GM19043 (cell line): ENCODE measurements around the gene MSLN.

Source experiments
- ATAC-seq: cut with Tn5 transposase; IDR thresholded peaks from one replicate; pipeline ENCODE4 v1.9.1; 2021; ENCODE audit warnings: low read depth; ENCODE audit not compliant: unreplicated experiment

MSLN gene

DNA sequence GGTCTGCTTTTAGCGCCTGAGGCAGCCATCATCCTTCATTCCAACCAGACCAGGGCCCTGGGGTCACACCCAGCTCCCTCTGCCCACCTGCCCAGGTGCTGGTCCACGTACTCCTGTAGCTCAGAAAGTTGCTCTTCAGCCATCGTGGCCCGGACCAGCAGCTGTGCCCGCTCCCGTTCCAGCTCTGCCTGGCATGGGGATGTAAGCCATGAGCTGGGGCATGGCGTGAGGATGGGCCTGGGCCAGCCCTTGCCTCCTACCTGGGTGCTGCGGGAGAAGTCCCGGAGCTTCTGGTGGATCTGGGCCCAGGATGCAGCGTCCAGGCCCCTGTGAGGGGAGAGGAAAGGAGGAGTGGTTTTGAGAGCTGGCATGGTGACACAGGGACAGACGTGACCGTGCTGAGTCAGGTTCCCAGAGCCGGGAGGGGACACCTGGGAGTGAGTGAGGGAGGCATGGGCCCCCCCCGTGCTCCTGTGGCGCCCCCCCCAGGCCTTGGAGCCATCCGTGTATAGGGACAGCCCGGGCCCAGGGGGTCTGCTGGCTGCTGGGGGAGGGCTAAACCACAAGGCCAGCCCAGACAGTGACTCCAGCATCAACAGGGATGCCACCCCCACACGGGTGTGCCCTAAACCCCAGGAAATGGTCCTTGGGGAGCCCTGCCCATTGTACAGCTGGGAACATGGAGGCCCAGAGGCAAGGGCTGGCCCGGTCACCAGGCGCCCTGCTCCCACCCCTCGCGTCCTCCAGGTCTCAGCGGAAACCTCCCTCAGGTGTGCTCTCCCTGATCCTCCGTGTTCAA is 37.5 kb upstream of the MSLN start:
- no peak for ATAC-seq

DNA sequence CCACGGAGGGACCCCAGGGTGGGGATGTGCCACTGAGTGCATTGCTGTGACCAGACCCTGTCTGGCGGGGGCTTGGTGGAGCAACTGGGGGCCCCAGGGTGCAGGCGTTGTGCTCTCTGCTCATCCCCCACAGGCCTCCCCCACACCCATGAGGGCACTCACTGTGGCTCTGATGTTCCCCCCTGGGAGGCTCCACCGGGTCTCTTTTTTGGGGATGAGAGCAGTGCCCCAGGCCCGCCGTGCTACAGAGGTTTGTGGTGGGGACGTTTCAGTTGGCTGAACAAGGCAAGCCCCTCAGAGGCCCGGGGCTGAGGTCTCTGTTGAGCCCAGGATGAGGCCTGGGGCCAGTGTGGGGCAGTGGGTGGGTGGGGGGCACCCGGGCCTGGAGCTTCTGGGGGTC is 36.8 kb upstream of the MSLN start:
- ATAC-seq, result no peak

- no peak for ATAC-seq
Measured at GRCh38 chr16:724188-725040, 36.1 kb upstream of the MSLN start.

- ATAC-seq, result no peak
Measured at GRCh38 chr16:725041-725376, 35.5 kb upstream of the MSLN start.

- ATAC-seq, result no peak
Measured at GRCh38 chr16:725463-726187, 34.9 kb upstream of the MSLN start.

DNA sequence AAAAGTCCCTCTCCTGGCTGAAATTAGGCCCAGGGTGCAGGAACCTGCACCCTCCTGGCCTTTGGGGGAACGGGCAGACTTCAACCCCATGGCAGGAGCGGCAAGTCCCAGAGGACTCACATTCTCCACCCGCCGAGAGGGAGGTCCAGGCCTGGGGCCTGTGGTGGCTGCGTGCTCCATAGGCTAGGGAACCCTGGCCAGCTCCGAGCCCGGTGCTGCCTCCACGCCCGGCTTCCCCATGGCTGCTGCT is 34.4 kb upstream of the MSLN start:
- no peak for ATAC-seq

DNA sequence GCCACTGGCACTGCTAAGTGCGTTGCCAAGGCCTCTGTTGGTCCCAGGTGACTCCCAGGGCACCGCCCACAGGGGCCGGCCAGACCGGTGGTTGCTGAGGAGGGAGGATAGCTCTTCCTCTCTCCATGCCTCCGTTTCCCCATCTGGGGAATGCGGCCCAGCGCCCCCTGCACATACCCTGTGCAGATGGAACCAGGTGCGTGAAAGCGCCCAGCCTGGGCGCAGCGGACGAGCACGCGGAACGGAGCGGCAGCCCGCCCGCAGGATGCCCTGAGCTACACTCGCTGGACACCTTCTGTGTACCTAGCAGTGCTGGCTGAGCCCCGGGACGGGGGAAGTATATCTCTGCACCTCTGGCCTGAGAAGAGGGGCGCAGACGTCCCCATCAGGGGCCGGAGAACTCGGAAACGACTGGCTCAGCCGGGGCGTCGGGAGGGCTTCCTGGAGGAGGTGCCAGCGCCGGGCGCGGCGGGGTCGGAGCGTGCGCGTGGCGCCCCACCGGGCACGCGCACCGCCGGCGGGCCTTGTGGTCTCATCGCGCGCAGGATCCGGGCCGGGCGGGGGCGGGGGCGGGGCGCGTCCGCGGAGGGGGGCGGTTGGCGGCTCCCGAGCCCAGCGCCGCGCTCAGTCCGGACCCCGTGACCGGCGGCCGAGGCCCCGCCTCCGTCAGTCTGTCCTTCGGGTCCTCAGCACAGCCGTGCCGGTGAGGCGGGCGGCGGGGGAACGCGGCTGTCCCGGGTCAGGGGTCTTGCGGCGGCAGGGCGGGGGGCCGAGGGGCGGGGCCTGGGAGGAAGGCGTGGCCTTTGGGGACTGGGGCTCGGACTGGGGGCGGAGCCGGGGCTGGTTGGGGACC is 33.9 kb upstream of the MSLN start, which contains the start of the genes CCDC78 and HAGHL:
Gene CCDC78 (minus strand): TSS at position 6 of the 853 bp plus-strand sequence. CDS start 76 bp downstream, outside the sequence.
Gene HAGHL (plus strand): TSS at position 669 of the 853 bp plus-strand sequence. CDS start 404 bp downstream, outside the sequence.
- ATAC-seq, result no peak

GRCh38 chr16:727291-727977 is 33.1 kb upstream of the MSLN start:
- ATAC-seq, result no peak

DNA sequence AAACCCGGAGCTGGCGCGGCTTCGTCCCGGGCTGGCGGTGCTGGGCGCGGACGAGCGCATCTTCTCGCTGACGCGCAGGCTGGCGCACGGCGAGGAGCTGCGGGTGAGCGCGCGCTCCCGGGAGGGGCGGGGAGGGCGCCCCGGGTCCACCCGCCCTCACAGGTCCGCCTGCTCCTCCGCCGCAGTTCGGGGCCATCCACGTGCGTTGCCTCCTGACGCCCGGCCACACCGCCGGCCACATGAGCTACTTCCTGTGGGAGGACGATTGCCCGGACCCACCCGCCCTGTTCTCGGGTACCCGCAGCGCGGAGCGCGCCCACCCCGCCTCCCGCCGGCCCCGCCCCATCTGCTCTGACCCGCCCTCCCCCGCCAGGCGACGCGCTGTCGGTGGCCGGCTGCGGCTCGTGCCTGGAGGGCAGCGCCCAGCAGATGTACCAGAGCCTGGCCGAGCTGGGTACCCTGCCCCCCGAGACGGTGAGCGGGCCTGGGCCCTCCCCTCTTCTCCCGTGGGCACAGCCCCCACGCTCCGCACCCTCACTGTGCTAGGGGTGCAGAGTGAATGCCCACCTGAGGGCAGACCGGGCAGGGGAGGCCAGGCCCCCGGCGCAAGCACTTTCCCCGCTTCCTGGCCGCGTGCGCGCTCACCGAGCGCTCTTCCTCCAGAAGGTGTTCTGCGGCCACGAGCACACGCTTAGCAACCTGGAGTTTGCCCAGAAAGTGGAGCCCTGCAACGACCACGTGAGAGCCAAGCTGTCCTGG is 32.2 kb upstream of the MSLN start:
- no peak for ATAC-seq

- ATAC-seq, result no peak
Measured at GRCh38 chr16:728890-729744, 31.4 kb upstream of the MSLN start.

- no peak for ATAC-seq
Measured at GRCh38 chr16:729768-730665, 30.5 kb upstream of the MSLN start.

- no peak for ATAC-seq
Measured at GRCh38 chr16:730666-731509, 29.6 kb upstream of the MSLN start.

DNA sequence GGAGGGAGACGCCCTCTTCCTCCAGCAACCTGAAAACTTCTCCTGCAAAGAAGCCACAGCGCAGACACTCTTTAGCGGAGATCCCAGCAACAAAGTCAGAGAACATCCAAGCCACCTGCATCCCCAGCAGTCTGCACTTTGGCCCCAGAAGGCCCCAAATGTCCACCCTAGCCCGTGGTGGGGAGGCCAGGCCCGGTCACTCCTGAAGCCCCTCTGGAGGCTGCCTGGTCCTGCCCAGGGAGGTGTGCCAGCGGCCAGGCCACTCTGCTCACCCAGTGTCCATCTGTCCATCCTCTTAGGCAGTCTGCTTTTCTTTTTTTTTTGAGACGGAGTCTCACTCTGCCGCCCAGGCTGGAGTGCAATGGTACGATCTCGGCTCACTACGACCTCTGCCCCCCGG is 28.2 kb upstream of the MSLN start:
- no peak for ATAC-seq

DNA sequence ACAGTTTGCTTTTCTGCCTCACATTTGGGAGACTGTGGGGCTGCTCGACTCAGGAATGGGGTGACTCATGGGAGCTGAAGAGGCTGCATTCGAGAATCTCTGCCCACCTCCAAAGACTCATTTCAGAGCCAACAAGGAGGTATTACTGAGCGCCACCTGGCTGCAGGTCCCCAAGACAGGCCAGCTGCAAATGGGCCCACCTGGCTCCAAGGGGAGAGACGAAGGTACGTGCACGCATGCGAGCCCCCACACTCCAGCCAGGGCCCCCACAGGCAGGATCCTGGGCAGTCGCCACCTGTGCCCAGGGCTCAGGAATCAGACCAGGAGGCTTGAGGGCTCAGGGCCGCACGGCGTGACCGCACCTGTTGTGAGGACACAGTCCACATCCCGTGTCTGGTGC is 27.6 kb upstream of the MSLN start:
- no peak for ATAC-seq

GRCh38 chr16:733382-734207 is 26.9 kb upstream of the MSLN start:
- ATAC-seq, result no peak
